ENCODE results near the gene OVOL1. TPM values are rescaled to one million over a fixed set of nuclear protein-coding genes. Genes with fewer than 3 reads are reported as not detected.

The OVOL1 gene
- total RNA-seq, 1 experiment from 2014 or later, result 12.7 TPM

GRCh38 chr11:65844231-65844872 lies 57.5 kb downstream of the OVOL1 start:
- H3K4me3 Mint-ChIP-seq (ENCODE audit: low read depth, unreplicated experiment), result no peak overlapping the region
- no TSS peak for BruUV-seq (replicated peaks)

More at GRCh38 chr11:65844231-65844872, 57.5 kb downstream of the OVOL1 start:
- no peak for TF ChIP-seq CTCF (IDR thresholded peaks at IDR 0.05; ENCODE audit: unreplicated experiment)
- Mint-ChIP-seq H3K27me3 (ENCODE audit: unreplicated experiment) (no peaks in the 10 kb centered on the region), H3K4me1 (ENCODE audit: low read depth, unreplicated experiment) (no peaks in the 10 kb centered on the region), H3K36me3 (ENCODE audit: insufficient read depth, unreplicated experiment) (peaks cover 20% of the 10 kb centered on the region), H3K27ac (ENCODE audit: unreplicated experiment) (no peak overlapping the region), H3K9me3 (ENCODE audit: low read depth, unreplicated experiment) (no peaks in the 10 kb centered on the region)
- DNase-seq, result no peak
- intact Hi-C loops (cut with micrococcal nuclease; ENCODE audit: unreplicated experiment), result no loop called here
- CTCF ChIA-PET, result interaction anchor here (0.6 kb wide), 1 partner anchor 165 kb away, joined by 3 read pairs; no protein-coding TSS in a partner anchor

Other genes starting within 250 kb of the OVOL1 start
- gene LTBP3, start 228.7 kb upstream of the OVOL1 start, total RNA-seq (2022), result 166 and 169 TPM in 2 replicates
- 40.7 and 45.3 TPM in 2 replicates for gene ZNRD2, start 216.6 kb upstream of the OVOL1 start, total RNA-seq (2022)
- 29.8 and 30.6 TPM in 2 replicates for gene FAM89B, start 214.5 kb upstream of the OVOL1 start, total RNA-seq (2022)
- 73.7 and 81.0 TPM in 2 replicates for gene EHBP1L1, start 211.0 kb upstream of the OVOL1 start, total RNA-seq (2022)
- gene KCNK7, start 191.3 kb upstream of the OVOL1 start, total RNA-seq (2022), result 1.2 and 1.4 TPM in 2 replicates
- gene MAP3K11, start 172.8 kb upstream of the OVOL1 start, total RNA-seq (2022), result 86.3 and 91.4 TPM in 2 replicates
- 72.8 and 77.4 TPM in 2 replicates for gene PCNX3, start 171.3 kb upstream of the OVOL1 start, total RNA-seq (2022)
- gene SIPA1, start 149.0 kb upstream of the OVOL1 start, total RNA-seq (2022), result 33.0 and 41.3 TPM in 2 replicates
- 76.4 and 79.6 TPM in 2 replicates for gene RELA, start 124.1 kb upstream of the OVOL1 start, total RNA-seq (2022)
- 50.9 and 51.0 TPM in 2 replicates for gene KAT5, start 74.8 kb upstream of the OVOL1 start, total RNA-seq (2022)
- gene RNASEH2C, start 66.3 kb upstream of the OVOL1 start, total RNA-seq (2022), result 26.2 and 28.2 TPM in 2 replicates
- 18.5 and 21.9 TPM in 2 replicates for gene AP5B1, start 6.1 kb upstream of the OVOL1 start, total RNA-seq (2022)
- gene SNX32, start 46.9 kb downstream of the OVOL1 start, total RNA-seq (2022), result not detected in 2 replicates
- gene CFL1, start 71.1 kb downstream of the OVOL1 start, total RNA-seq (2022), result 955 and 963 TPM in 2 replicates
- 50.8 and 67.6 TPM in 2 replicates for gene MUS81, start 73.4 kb downstream of the OVOL1 start, total RNA-seq (2022)
- 3.4 and 3.8 TPM in 2 replicates for gene EFEMP2, start 85.7 kb downstream of the OVOL1 start, total RNA-seq (2022)
- gene CTSW, start 92.8 kb downstream of the OVOL1 start, total RNA-seq (2022), result not detected in 2 replicates
- 75.8 and 79.2 TPM in 2 replicates for gene FIBP, start 101.4 kb downstream of the OVOL1 start, total RNA-seq (2022)
- gene CCDC85B, start 103.6 kb downstream of the OVOL1 start, total RNA-seq (2022), result 26.6 and 30.2 TPM in 2 replicates
- gene FOSL1, start 113.3 kb downstream of the OVOL1 start, total RNA-seq (2022), result 69.8 and 76.1 TPM in 2 replicates
- 25.9 and 27.4 TPM in 2 replicates for gene C11orf68, start 132.0 kb downstream of the OVOL1 start, total RNA-seq (2022)
- 106 and 114 TPM in 2 replicates for gene DRAP1, start 132.4 kb downstream of the OVOL1 start, total RNA-seq (2022)
- gene TSGA10IP, start 158.4 kb downstream of the OVOL1 start, total RNA-seq (2022), result not detected in 2 replicates
- 47.2 and 48.3 TPM in 2 replicates for gene SART1, start 174.7 kb downstream of the OVOL1 start, total RNA-seq (2022)
- gene EIF1AD, start 215.1 kb downstream of the OVOL1 start, total RNA-seq (2022), result 55.1 and 61.1 TPM in 2 replicates
- 248 and 266 TPM in 2 replicates for gene BANF1, start 215.4 kb downstream of the OVOL1 start, total RNA-seq (2022)
- 21.5 and 27.2 TPM in 2 replicates for gene CST6, start 224.9 kb downstream of the OVOL1 start, total RNA-seq (2022)
- gene CATSPER1, start 239.4 kb downstream of the OVOL1 start, total RNA-seq (2022), result 1.0 and 2.6 TPM in 2 replicates